ENCODE measurements around the gene SQSTM1. TPM values are rescaled to one million over a fixed set of nuclear protein-coding genes. Genes with fewer than 3 reads are reported as not detected.

Gene SQSTM1
- total RNA-seq, 1 donor from 2014 or later: 97.0 TPM

- Mint-ChIP-seq H3K36me3 (ENCODE audit: unreplicated experiment) (peaks cover 37% of the 10 kb centered on the region), H3K9me3 (ENCODE audit: unreplicated experiment) (peaks cover 9% of the 10 kb centered on the region), H3K27ac (ENCODE audit: unreplicated experiment) (no peak overlapping the region), H3K27me3 (ENCODE audit: unreplicated experiment) (peaks cover 6% of the 10 kb centered on the region), H3K4me1 (ENCODE audit: low read depth, unreplicated experiment) (no peaks in the 10 kb centered on the region), H3K4me3 (ENCODE audit: unreplicated experiment) (no peak overlapping the region)
- DNase-seq: no peak
- TF ChIP-seq CTCF (IDR thresholded peaks at IDR 0.05; ENCODE audit: partially characterized antibody, unreplicated experiment): no peak
These were observed 19.6 kb downstream of the SQSTM1 start for GRCh38 chr5:179840321-179840720.

DNA sequence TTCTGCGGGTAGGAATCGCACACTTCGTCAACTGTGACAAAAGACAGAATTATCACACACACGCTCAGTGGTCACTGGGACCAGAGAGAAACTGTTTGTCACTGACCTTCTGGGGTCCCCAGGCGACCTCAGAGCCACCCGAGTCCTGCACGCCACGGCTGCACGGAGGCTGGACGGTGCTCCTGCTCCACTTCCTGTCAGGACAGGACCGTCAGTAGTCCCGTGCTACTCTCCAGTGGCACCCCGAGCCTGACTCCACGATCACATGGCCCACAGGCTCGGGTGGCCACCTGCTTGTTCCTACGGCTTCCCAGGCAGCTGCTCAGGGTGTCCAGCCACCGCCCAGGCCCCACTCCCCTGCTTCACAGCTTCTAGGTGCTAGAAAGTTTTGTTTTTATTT lies 20.1 kb downstream of the SQSTM1 start:
- H3K9me3 Mint-ChIP-seq (ENCODE audit: unreplicated experiment): peaks cover 7% of the 10 kb centered on the region
- peaks cover 34% of the 10 kb centered on the region for H3K36me3 Mint-ChIP-seq (ENCODE audit: unreplicated experiment)
- no peak overlapping the region for H3K4me3 Mint-ChIP-seq (ENCODE audit: unreplicated experiment)
- no peaks in the 10 kb centered on the region for H3K4me1 Mint-ChIP-seq (ENCODE audit: low read depth, unreplicated experiment)
- no peak for DNase-seq
- no peak overlapping the region for H3K27ac Mint-ChIP-seq (ENCODE audit: unreplicated experiment)
- no peak for TF ChIP-seq CTCF (IDR thresholded peaks at IDR 0.05; ENCODE audit: partially characterized antibody, unreplicated experiment)
- peaks cover 6% of the 10 kb centered on the region for H3K27me3 Mint-ChIP-seq (ENCODE audit: unreplicated experiment)

- Mint-ChIP-seq H3K9me3 (ENCODE audit: unreplicated experiment) (peaks cover 7% of the 10 kb centered on the region), H3K27ac (ENCODE audit: unreplicated experiment) (no peak overlapping the region), H3K27me3 (ENCODE audit: unreplicated experiment) (peaks cover 4% of the 10 kb centered on the region), H3K4me3 (ENCODE audit: unreplicated experiment) (no peak overlapping the region), H3K4me1 (ENCODE audit: low read depth, unreplicated experiment) (no peaks in the 10 kb centered on the region), H3K36me3 (ENCODE audit: unreplicated experiment) (peaks cover 30% of the 10 kb centered on the region)
- TF ChIP-seq CTCF (IDR thresholded peaks at IDR 0.05; ENCODE audit: partially characterized antibody, unreplicated experiment): no peak
- no peak for DNase-seq
These were observed 20.9 kb downstream of the SQSTM1 start for GRCh38 chr5:179841621-179842020.

DNA sequence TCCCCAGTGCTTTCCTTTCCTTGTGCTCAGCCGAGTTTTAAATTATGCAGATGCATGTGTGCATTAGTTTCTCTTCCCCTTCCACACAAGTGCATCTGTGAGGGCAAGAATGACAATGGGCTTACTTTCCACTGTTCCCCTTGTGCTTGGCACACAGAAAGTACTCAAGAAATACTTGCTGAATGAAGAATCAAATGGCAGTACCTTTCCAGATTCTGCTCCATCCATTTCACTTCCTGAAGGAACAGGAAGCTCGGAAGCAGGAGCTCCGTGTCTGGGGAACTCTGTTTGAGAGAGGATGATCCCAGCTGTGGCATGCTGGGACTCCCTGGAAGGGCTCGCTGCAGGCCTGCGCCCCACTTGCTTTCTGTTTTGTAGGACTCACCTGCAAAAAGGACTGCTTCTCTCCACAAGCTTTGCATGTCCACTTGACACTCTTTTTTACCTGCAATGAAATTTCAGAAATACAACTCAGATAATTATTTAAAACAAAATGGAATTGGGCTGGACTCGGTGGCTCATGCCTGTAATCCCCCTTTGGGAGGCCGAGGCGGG lies 32.4 kb downstream of the SQSTM1 start:
- Mint-ChIP-seq H3K36me3 (ENCODE audit: unreplicated experiment) (peaks cover 8% of the 10 kb centered on the region), H3K4me3 (ENCODE audit: unreplicated experiment) (no peak overlapping the region), H3K9me3 (ENCODE audit: unreplicated experiment) (no peaks in the 10 kb centered on the region), H3K27me3 (ENCODE audit: unreplicated experiment) (peaks cover 3% of the 10 kb centered on the region), H3K27ac (ENCODE audit: unreplicated experiment) (no peak overlapping the region), H3K4me1 (ENCODE audit: low read depth, unreplicated experiment) (peaks cover 2% of the 10 kb centered on the region)
- TF ChIP-seq CTCF (IDR thresholded peaks at IDR 0.05; ENCODE audit: partially characterized antibody, unreplicated experiment): no peak
- no peak for DNase-seq

- TF ChIP-seq CTCF (IDR thresholded peaks at IDR 0.05; ENCODE audit: partially characterized antibody, unreplicated experiment): no peak
- no peak for DNase-seq
- peaks cover 7% of the 10 kb centered on the region for H3K36me3 Mint-ChIP-seq (ENCODE audit: unreplicated experiment)
- H3K9me3 Mint-ChIP-seq (ENCODE audit: unreplicated experiment): peaks cover 2% of the 10 kb centered on the region
- no peak overlapping the region for H3K4me3 Mint-ChIP-seq (ENCODE audit: unreplicated experiment)
- peaks cover 3% of the 10 kb centered on the region for H3K27me3 Mint-ChIP-seq (ENCODE audit: unreplicated experiment)
- H3K27ac Mint-ChIP-seq (ENCODE audit: unreplicated experiment): no peak overlapping the region
- peaks cover 3% of the 10 kb centered on the region for H3K4me1 Mint-ChIP-seq (ENCODE audit: low read depth, unreplicated experiment)
These were observed 33.7 kb downstream of the SQSTM1 start for GRCh38 chr5:179854356-179854755.
